Pons (tissue), 1 donor: ENCODE data around the gene OSBPL9.
"Not testable (repeated sequence)": the region's sequence is repeated elsewhere in the genome, so short reads cannot be mapped to it uniquely, and the experiment has no call there.

ENCODE experiments used
- DNase-seq: peaks from one replicate; pipeline ENCODE4 v3.0.0-alpha.2; 2016; ENCODE audit warnings: low spot score

The OSBPL9 gene

DNA sequence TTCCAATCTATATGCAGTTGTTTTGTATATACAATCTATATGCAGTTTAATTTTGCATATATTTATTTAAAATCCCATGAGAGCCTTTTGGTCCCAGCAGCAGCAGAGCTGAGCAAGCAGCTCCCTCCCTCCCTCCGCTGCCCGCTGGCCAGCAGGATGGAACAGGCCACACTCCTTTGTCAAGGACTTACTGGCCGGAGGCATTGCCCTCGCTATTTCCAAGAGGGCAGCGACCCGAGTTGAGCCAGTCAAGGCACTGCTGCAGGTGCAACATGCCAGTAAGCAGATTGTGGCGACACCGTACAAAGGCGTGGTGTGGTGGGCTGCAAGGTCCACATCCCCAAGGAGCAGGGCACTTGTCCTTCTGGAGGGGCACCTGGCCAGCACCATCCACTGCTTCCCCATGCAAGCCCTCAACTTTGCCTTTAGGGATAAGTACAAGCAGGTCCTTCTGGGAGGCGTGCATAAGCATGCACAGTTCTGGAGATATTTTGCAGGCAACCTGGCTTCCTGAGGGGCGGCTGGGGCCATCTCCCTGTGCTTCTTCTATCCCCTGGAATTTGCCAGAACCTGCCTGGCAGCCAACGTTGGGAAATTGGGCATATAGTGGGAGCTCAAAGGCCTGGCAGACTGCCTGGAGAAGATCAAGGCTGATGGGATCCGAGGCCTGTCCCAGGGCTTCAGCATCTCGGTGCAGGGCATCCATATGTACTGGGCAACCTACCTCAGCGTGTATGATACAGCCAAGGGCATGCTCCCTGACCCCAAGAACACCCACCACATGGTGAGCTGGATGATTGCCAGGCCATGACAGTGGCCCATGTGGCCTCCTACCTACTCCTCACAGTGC is 92.2 kb downstream of the OSBPL9 start:
- DNase-seq, result no peak

DNA sequence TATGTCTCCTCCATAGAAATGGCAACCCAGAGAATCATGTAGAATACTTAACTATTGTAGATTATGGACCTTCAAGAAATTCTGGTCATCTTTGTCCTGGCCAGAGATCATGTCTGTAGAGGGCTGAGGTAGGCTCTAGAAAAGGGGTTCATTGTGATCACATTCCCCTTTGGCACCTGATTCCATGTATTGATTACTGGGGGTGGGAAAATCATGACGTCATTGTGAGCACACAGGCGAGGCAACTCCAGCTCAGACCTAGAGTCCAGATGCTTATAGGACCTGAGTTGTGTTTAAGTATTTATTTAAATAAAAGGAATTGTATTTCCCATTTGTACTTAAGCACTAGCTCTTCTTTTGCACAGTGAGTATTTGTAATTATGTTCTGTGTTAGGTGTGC is 93.1 kb downstream of the OSBPL9 start:
- no peak for DNase-seq

DNA sequence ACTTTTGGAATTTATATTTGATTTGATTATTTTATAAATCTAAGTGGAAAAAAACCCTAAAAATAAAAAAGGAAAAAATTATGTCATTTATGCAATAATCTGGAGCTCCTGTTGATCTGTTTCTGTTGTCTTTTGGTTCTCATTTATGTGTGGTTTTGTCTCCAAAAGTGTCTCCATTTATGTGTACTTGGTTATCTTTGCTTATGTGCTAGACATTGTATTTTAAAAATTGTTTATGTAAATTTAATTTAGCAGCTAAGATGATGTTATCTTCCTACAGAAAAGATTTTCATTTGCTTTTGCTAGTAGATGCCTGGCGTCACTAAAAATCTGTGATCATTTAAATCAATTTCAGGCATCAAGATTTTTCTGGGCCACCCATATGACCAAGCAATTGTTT is 95.7 kb downstream of the OSBPL9 start:
- DNase-seq, result no peak

DNA sequence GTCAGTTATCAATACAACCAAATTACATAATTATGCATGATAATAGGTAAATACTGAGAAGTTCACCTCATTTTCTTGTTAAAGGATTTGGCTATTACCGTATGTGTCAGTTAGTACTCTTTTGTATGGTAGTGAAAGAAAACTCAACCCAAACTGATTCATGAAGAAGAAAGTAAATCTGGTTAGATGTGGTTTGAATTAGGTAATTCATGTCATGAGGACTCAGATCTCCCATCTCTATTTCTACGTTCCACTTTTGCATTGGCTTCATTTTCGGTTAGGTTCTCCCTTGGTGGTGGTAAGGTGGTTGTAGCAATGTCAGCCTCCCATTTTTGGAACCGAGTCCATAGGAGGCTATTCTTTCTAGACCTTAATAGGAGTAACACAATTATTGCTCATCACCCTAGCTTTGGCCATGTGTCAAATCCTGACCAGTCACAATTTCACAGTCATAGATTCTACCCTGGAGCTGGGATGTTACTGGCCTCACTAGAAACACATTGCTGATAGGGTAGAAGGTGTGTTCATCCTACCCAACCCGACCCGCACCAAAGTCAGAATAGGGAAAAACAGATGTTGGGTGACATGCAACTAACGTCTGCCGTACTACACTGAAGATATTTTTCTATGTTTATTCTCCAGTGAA is 97.6 kb downstream of the OSBPL9 start:
- no peak for DNase-seq

DNA sequence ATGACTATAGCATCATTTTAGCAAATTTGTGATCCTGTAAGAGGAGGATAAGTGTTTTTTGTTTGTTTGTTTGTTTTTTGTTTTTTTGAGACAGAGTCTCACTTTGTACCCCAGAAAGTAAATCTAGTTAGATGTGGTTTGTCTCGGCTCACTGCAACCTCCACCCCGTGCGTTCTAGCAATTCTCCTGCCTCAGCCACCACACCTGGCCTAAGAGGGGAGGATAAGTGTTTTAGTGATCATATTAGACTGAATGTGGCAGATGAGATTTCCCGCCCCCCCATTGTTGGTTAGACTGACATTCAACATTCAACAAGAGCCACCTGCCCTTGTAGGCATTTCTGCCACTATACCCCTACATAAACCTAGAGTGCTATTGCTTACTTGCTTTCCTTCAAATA is 98.5 kb downstream of the OSBPL9 start:
- DNase-seq, result no peak

DNA sequence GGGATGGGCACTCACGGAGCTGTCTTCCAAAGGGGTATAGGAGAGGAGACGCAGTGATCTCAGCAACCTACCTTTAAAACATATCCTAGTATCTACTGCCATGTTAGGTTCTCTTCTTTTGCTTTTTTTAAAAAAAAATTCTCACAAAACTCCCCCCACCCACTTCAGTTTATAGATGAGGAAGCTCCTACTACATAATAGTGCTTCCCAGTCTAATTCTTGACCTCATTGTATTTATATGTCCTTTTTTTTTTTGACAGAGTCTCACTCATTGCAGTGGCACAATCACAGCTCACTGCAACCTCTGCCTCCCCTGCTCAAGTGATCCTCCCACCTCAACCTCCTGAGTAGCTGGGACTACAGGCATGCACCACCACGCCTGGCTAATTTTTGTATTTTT is 99.9 kb downstream of the OSBPL9 start:
- DNase-seq, result no peak

DNA sequence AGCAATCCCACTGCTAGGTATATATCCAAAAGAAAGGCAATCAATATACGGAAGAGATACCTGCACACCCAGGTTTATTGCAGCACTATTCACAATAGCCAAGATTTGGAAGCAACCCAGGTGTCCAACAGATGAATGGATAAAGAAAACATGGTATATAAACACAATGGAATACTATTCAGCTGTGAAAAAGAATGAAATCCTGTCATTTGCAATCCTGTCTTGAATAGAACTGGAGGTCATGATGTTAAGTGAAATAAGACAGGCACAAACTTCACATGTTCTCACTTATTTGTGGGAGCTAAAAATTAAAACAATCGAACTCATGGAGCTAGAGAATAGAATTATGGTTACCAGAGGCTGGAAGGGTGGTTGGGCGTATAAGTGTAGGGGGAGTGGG is 101.0 kb downstream of the OSBPL9 start:
- DNase-seq, result no peak

DNA sequence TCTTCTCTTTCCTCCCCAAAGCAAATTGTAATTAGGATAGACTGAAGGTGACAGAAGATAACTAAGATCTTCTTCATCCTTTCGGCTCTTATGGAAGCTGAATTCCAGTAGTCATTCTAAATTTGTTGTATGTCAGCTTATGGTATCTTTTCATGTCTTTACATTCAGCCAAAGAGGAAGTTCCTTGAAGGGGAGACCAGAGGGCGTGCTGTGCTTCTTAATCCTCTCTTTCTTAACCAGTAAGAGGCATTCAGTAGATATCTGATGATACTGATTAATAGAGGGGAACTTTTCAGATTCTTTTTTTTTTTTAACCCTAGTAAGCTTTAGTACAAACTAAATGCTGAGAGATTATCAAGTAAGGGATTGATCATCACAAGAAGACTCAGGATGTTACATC is 102.3 kb downstream of the OSBPL9 start:
- no peak for DNase-seq

DNA sequence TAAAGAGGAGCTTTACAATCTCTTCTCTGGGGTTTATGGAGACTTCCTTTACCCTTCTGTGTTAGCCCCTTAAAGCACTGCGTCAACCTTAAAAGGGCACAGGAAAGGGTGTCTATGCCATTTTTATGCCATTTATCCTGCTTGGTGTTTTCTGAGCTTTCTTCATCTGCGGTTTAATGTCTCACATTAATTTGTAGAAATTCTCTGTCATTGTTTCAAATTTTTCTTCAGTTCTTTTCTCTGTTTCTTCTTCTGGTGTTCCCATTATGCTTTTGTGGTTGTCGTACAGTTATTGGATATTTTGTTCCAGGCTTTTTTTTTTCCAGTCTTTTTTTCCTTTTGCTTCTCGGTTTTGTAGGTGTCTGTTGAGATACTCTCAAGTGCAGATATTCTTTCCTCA is 107.9 kb downstream of the OSBPL9 start:
- DNase-seq, result no peak

DNA sequence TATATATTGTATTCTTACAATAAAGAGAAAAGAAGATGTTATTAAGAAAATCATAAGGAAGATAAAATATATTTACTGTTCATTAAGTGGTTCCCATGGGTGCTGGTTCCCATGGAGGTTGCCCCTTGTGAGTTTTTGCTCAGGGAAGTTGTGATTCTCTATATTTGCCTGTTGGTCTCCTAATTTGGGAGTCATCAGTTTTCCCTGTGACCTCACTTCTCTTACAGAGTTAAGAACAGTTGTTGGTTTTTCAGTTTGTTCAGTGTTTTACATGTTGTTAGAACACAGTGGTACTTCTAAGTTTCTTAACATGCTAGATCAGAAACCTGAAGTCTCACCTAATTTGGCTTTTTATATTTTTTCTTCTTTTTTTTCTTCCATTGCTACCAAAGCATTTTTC is 109.2 kb downstream of the OSBPL9 start:
- DNase-seq, result no peak

DNA sequence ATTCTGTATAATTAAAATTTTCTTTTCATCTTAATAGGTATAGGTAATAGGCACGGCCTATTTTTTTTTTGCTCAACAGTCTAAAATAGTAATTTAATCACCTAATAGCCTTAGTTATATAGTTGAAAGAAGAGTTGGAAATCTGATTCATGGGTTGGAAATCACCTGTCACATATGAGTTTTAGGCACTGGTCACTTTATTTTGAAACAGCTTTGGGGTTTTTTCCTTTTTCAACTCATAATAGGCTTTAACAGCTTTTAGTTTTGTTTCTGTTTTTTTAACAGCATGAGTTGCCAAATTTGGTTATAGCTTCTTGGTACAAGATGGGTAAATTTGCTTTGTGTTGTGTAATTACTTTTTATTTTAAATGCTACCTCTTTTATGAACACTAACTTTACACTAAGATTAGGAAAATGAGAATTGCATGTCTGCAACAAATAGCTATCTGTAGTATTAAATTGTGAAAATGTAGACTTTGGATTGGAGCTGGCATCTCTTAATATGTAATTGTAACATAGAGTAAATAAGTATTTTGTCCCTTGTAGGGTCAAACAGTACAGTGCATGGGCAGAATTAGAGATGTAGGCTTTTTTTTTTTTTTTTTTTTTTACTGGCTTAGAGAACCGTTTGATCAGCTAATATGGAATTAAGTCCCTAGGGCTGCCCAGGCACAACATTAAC is 109.8 kb downstream of the OSBPL9 start:
- no peak for DNase-seq

DNA sequence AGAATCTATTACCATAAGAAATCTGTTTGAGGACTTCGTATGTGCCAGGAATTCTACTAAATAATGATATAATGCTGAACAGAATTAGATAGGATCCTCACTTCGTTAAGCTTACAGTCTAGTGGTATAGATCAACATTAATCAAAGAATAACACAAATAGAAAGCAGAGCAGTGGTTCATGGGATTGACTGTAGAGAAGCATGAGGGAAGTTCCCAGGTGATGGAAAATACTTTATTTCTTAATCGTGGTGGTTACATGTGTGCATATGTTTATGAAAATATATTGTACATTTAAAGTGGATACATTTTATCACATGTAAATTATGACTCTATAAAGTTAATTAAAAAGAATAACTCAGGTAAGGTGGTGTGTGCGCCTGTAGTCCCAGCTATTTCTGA is 110.5 kb downstream of the OSBPL9 start:
- DNase-seq, result no peak

DNA sequence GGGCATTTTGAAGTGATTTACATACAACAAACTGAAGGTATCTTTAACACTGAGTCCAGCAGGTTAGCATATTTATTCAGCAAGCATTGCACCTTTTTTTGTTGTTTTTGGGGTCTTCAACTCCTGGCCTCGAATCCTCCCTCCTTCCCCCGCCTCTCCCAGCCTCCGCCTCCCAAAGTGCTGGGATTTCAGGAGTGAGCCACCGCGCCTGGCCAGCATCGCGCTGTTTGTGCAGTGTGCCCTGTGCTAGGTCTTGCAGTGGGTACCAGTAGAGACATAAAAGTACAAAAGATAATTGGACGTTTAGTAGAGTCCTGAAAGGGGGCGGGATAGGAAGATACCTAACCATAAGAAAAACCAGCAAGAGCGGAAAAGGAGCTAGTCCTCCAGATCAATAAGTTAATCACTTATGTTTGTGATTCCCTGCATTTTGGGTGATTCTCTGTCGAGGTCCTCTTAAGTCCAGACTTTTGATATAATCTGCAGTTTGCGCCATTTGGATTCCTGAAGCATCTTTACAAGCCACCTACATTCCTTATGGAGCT is 111.8 kb downstream of the OSBPL9 start:
- no peak for DNase-seq

DNA sequence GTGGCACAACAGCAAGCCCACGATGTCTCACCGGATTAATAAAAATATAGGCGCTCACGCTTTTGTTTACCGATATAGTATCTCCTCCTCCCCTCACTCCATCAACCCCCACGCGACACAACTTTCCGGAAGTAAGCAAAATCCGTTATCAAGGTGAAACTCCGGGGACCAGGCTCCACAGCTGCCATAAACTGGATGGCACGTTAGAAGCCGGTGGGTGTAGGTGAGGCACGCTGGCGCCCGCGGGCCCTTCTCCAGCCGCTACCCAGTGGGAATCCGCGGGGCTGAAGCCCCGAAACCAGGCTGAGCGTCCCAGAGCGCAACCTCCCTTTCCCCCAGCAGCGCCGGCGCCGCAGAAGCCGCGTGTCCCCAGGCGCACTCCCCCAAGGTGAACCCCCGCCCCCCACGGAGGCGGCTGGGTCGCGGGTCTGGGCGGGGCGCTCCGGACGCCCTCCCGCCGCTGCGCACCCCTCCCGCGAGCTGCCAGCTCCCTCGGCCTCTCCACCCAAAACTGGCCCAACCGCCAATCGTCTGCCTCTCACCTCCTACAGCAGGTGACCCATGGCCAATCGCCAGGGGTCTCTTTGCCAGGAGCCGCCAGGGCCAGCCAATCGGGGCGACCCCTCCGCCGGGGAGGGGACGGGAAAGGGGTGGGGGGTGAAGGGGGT is 112.4 kb downstream of the OSBPL9 start:
- peak; percentile 67 for DNase-seq

DNA sequence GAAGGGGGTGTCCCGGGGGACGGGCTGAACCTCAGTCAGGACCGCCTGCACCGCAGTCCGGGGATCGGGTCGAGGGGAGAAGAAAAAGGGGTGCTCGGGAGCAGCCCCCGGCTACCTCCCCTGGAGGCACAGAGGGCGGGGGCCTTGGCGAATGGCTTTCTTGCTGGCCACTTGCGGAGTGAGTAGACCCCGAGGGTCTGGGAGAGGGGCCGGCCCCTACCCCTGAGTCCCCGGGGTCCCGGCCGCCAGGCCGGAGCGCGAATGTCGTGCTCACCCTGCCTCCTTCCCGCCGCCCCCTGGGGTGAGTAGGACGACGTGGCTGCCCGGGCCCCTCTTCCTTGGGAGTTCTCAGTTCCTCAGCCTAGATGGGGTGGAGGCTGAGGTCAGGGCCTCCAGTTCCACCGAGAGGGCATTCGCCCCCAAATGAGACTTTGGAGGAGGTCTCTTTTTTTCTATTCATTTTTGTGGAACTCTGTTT is 113.0 kb downstream of the OSBPL9 start:
- DNase-seq, result no peak

DNA sequence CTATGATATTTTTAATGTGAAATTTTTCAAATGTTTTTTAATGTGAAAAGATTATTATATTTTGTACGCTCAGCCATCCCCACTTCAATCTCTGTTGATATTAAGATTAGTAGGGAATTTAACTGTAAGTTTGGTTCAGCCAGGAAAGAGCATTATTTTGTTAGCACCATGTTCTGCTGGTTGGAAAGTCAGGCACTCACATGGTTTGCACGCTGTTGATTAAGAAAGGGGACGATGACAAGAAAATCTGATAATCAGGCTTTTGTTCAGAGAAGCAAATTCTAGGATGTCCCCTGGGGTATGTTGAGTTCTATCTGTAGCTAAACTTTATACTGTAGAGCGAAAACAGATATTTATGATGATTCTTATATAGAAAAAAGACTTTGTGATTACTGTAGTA is 115.1 kb downstream of the OSBPL9 start:
- no peak for DNase-seq

DNA sequence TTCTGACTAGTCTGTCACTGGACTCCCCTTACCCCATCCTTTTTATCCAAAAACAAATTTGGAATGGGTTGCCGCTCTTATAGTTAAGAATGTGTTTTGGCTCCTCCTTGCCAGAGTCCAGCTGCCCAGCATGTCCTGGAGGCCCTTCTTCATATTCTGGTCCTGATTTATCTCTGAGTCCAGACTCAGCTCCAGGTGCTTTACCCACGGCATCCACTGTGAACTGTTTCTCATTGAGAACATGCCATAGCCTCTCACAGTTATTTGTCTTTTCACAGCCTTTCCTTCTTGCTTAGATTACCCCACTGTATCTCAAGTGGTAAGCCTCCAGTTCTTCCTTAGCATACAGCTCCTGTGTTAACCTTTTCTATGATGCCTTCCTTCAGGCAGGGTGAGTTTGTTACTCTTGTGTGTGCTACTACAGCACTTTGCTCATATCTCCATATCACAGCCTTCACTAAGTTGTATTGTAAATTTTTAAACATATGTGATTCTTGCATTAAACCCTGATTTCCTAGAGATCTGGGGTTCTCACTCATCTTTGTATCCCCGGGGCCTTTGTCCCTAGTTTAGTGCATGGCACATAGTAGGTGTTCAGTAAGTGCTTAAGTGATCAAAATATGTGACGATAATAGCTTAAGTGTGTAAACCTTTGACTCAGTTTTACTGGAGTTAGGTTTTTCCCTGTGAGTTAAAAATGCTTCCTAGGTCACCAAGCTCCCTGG is 116.0 kb downstream of the OSBPL9 start:
- no peak for DNase-seq

DNA sequence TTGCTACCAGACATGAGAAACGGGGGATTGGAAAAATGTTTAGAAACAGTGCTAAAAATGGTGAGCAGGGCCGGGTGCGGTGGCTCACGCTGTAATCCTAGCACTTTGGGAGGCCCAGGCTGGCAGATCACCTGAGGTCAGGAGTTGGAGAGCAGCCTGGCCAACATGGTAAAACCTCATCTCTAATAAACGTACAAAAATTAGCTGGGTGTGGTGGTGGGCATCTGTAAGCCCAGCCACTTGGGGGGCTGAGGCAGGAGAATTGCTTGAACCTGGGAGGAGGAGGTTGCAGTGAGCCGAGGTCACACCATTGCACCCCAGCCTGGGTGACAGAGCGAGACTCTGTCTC is 116.5 kb downstream of the OSBPL9 start:
- not testable (repeated sequence) for DNase-seq

DNA sequence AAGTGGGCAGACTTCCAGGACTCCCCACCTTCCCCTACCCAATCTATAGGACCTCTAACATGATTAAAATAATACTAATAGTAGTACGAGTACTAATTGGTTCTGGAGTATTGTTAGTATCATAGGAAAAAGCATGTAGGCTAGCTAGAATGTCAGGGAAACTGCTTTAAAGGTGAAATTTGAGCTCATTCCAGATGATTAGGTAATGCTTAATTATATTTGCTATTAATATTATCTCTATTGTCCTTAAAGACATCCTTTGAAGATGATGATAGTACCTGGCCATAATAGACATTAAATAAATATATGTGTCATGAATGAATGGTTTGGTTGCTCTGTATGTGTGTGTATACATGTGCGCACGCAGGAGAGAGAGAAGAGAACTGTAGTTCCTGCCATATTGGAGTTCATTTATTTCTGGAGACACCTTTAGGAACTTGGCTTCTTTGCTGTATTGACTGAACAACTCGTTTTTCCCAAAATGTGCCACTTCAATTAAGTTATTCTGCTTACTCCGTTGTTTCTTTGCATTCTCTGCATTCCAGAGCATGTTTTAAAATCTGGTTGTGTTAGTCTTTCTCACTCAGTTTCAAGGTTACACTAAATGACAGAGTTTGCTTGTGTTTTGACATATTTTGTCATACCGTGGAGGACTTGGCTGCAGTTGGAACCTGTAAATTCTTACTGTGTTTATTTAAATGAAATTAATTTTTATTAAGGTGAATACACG is 117.1 kb downstream of the OSBPL9 start:
- no peak for DNase-seq

DNA sequence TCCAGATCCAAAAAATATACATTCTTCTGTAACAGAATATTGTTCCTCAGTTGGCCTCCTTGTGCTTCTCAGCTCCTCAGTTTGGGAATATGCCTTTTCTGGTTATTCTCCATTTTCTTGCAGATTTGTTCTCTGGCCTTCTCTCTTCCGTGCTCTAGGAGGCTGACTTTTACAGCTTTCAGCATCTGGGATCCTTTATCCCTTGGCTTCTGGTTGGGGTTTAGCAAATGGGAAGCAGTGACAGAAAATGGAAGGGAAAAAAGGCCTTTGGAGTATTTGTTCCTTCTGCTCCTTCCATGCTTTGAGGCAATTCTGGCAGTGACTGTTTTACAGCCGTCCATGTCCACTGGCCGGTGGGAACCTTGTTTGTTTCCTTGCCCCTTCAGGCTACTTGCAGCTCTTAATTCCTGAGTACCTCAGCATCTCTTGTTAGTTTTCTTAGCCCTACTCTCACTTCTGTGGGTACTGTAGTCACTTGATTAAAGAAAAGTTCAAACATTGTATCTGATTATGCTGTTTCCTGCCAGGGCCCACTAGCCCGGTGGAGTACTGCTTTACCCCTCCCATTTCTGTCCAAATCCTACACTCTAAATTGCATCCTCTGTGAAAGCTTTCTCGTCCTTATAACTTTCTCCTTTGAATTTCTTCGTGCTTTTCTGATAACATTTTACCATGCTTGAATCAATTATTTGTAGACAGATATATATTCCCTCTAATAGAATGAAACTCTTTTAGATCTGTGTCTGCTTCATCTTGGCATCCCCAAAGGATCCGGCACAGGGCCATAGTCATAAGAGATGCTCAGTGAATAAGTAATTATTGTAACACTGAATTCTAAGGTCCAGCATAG is 118.2 kb downstream of the OSBPL9 start:
- DNase-seq, result peak; percentile 53
